GM23248 (cell line): Measurements from ENCODE around the gene CSNK1A1L. TPM values are rescaled to one million over a fixed set of nuclear protein-coding genes. Genes with fewer than 3 reads are reported as not detected.

ENCODE experiments used
- DNase-seq: peaks from one replicate; pipeline ENCODE4 v3.0.0-alpha.2; 2015
- H2AFZ ChIP-seq: fragments of 200-600 bp; sonication (generic); 2 replicates; pipeline ENCODE4 v1.6.1; 2016; ENCODE audit warnings: antibody characterized with exemption
- H3F3A ChIP-seq: fragments of 200-600 bp; sonication (generic); 2 replicates; pipeline ENCODE4 v1.6.1; 2016; ENCODE audit warnings: mild to moderate bottlenecking, antibody characterized with exemption, mixed run types; ENCODE audit not compliant: insufficient read depth
- H3K27ac ChIP-seq: fragments of 200-600 bp; sonication (generic); 2 replicates; pipeline ENCODE4 v1.5.1; 2016; ENCODE audit warnings: mild to moderate bottlenecking
- H3K27me3 ChIP-seq: fragments of 200-600 bp; sonication (generic); replicated peaks from 2 replicates; pipeline ENCODE4 v1.6.1; 2016; ENCODE audit warnings: mild to moderate bottlenecking; ENCODE audit not compliant: insufficient read depth
- H3K36me3 ChIP-seq: fragments of 200-600 bp; sonication (generic); 2 replicates; pipeline ENCODE4 v1.6.1; 2016; ENCODE audit warnings: low read depth, mild to moderate bottlenecking
- H3K4me1 ChIP-seq: fragments of 200-600 bp; sonication (generic); 2 replicates; pipeline ENCODE4 v1.6.1; 2016; ENCODE audit warnings: mild to moderate bottlenecking; ENCODE audit not compliant: insufficient read depth
- H3K4me2 ChIP-seq: fragments of 200-600 bp; sonication (generic); one replicate; pipeline ENCODE4 v1.6.1; 2016; ENCODE audit warnings: mild to moderate bottlenecking; ENCODE audit not compliant: unreplicated experiment
- H3K4me3 ChIP-seq: fragments of 200-600 bp; sonication (generic); 2 replicates; pipeline ENCODE4 v1.5.1; 2016; ENCODE audit warnings: mild to moderate bottlenecking
- H3K79me2 ChIP-seq: fragments of 200-600 bp; sonication (generic); 2 replicates; pipeline ENCODE4 v1.6.1; 2016; ENCODE audit warnings: mild to moderate bottlenecking; ENCODE audit not compliant: insufficient read depth
- H3K9ac ChIP-seq: fragments of 200-600 bp; sonication (generic); 2 replicates; pipeline ENCODE4 v1.6.1; 2016; ENCODE audit warnings: mild to moderate bottlenecking
- H3K9me2 ChIP-seq: fragments of 200-600 bp; sonication (generic); 2 replicates; pipeline ENCODE4 v1.6.1; 2016; ENCODE audit warnings: mixed run types, mild to moderate bottlenecking, moderate library complexity; ENCODE audit not compliant: insufficient read depth
- H3K9me3 ChIP-seq: fragments of 200-600 bp; sonication (generic); one replicate; pipeline ENCODE4 v1.6.1; 2017; ENCODE audit warnings: low read depth
- H4K20me1 ChIP-seq: fragments of 200-600 bp; sonication (generic); 2 replicates; pipeline ENCODE4 v1.6.0; 2016; ENCODE audit not compliant: insufficient read depth
- EZH2 ChIP-seq: fragments of 200-600 bp; sonication (generic); IDR thresholded peaks from 2 replicates; pipeline ENCODE4 v1.6.1; 2018; ENCODE audit warnings: antibody characterized with exemption, mild to moderate bottlenecking; ENCODE audit not compliant: insufficient read depth, poor library complexity, severe bottlenecking
- EZH2phosphoT487 ChIP-seq: fragments of 200-600 bp; sonication (generic); IDR thresholded peaks from 2 replicates; pipeline ENCODE4 v1.6.1; 2018; ENCODE audit warnings: antibody characterized with exemption, moderate library complexity, mild to moderate bottlenecking, low read depth; ENCODE audit not compliant: insufficient read depth
- WGBS, 2 experiments: methylation state at CpG; one replicate each; pipeline ENCODE4 v1.1.6; 2015 to 2017; ENCODE audit warnings: low lambda C conversion rate in 2 of 2, low coverage in 1 of 2; ENCODE audit errors: missing lambda C conversion rate in 2 of 2; 5-methylcytosine and 5-hydroxymethylcytosine counted together
- in situ Hi-C: fragments of 300-500 bp; cut with MboI; formaldehyde crosslinking; loops from 2 replicates; pipeline ENCODE4 v1.15.0; 2020
- polyA plus RNA-seq: library from polyadenylated mRNA; unstranded; fragments of >200 nt; fragmentation: Nextera tagmentation; extraction: Ambion mirVana; gene quantifications from 2 replicates; pipeline ENCODE4 v1.2.1, GENCODE V29; 2016
- total RNA-seq: library from RNA; depleted of rRNA; stranded (reverse); fragments of >200 nt; shearing (Covaris generic); gene quantifications from 2 replicates; pipeline ENCODE4 v1.2.3, GENCODE V29; 2014

The CSNK1A1L gene
- total and polyA plus RNA-seq, 2 experiments from 2014 or later = not detected

- H3K79me2 ChIP-seq = no peaks in the 10 kb centered on the region
- no peak overlapping the region for H3K4me3 ChIP-seq
- no peak overlapping the region for H3K4me2 ChIP-seq
- no peak for TF ChIP-seq EZH2phosphoT487
- no peak for TF ChIP-seq EZH2
- peaks cover 54% of the 10 kb centered on the region for H3K4me1 ChIP-seq
- DNase-seq = no peak
- no peaks in the 10 kb centered on the region for H3K36me3 ChIP-seq
- no peaks in the 10 kb centered on the region for H3K27me3 ChIP-seq
- WGBS, 2 experiments = 68 to 72% methylated on average over 2 of the region's 2 CpGs
- H3K9ac ChIP-seq = no peak overlapping the region
- no peaks in the 10 kb centered on the region for H3K9me2 ChIP-seq
- H3K9me3 ChIP-seq = no peaks in the 10 kb centered on the region
- H4K20me1 ChIP-seq = no peaks in the 10 kb centered on the region
- in situ Hi-C loops = no loop called here
- H3K27ac ChIP-seq = no peak overlapping the region
- peaks cover 49% of the 10 kb centered on the region for H3F3A ChIP-seq
- H2AFZ ChIP-seq = no peak overlapping the region
Observed at GRCh38 chr13:37136633-37137032, 31.2 kb upstream of the CSNK1A1L start.

GRCh38 chr13:37136187-37136586 is 30.7 kb upstream of the CSNK1A1L start:
- H3K9me3 ChIP-seq = no peaks in the 10 kb centered on the region
- no peak overlapping the region for H3K9ac ChIP-seq
- H3K9me2 ChIP-seq = no peaks in the 10 kb centered on the region
- WGBS, 2 experiments = 0 to 6% methylated on average over 2 of the region's 2 CpGs
- H3K36me3 ChIP-seq = no peaks in the 10 kb centered on the region
- TF ChIP-seq EZH2phosphoT487 = no peak
- TF ChIP-seq EZH2 = no peak
- peak overlapping the region; percentile 3 for H3K4me2 ChIP-seq
- no peaks in the 10 kb centered on the region for H4K20me1 ChIP-seq
- H3K79me2 ChIP-seq = no peaks in the 10 kb centered on the region
- peak; percentile 56 for DNase-seq
- in situ Hi-C loops = no loop called here
- H3K4me3 ChIP-seq = no peak overlapping the region
- peaks cover 49% of the 10 kb centered on the region for H3F3A ChIP-seq
- H3K27ac ChIP-seq = no peak overlapping the region
- H3K4me1 ChIP-seq = peaks cover 54% of the 10 kb centered on the region
- H2AFZ ChIP-seq = no peak overlapping the region
- H3K27me3 ChIP-seq = no peaks in the 10 kb centered on the region

GRCh38 chr13:37134411-37135041 is 29.1 kb upstream of the CSNK1A1L start:
- Histone ChIP-seq H4K20me1 (no peaks in the 10 kb centered on the region), H3K27ac (peak overlapping the region; percentile 56), H3K4me3 (0 out of 2 replicates have a peak overlapping the region, but pooled peaks have one; percentile 4), H3K4me1 (peaks cover 49% of the 10 kb centered on the region), H3K27me3 (no peaks in the 10 kb centered on the region), H3K9me2 (no peaks in the 10 kb centered on the region), H3K36me3 (no peaks in the 10 kb centered on the region), H3K9me3 (no peaks in the 10 kb centered on the region), H3K79me2 (no peaks in the 10 kb centered on the region), H3K9ac (peak overlapping the region; percentile 20), H3K4me2 (peak overlapping the region; percentile 62), H2AFZ (peak overlapping the region; percentile 33; the same call in 1 of the 2 replicates), H3F3A (peaks cover 44% of the 10 kb centered on the region)
- no peak for TF ChIP-seq EZH2
- TF ChIP-seq EZH2phosphoT487 = peak; percentile 78; the same call in 1 of the 2 replicates
- 32 to 37% methylated on average over 6 of the region's 6 CpGs for WGBS, 2 experiments
- DNase-seq = peak; percentile 63
- in situ Hi-C loops = no loop called here

GRCh38 chr13:37132211-37132610 is 26.7 kb upstream of the CSNK1A1L start:
- Histone ChIP-seq H3K9me2 (no peaks in the 10 kb centered on the region), H3K4me1 (peaks cover 41% of the 10 kb centered on the region), H3K9me3 (no peaks in the 10 kb centered on the region), H3K79me2 (no peaks in the 10 kb centered on the region), H4K20me1 (no peaks in the 10 kb centered on the region), H3K4me2 (no peak overlapping the region), H3F3A (peaks cover 45% of the 10 kb centered on the region), H2AFZ (no peak overlapping the region), H3K27me3 (no peaks in the 10 kb centered on the region), H3K27ac (no peak overlapping the region), H3K36me3 (no peaks in the 10 kb centered on the region), H3K4me3 (no peak overlapping the region), H3K9ac (no peak overlapping the region)
- WGBS, 2 experiments = 74 to 76% methylated on average over 2 of the region's 2 CpGs
- TF ChIP-seq EZH2phosphoT487 (no peak), EZH2 (no peak)
- in situ Hi-C loops = no loop called here
- no peak for DNase-seq
